Gastroesophageal sphincter (tissue), 4 donors: Measurements from ENCODE around the gene INTS2. TPM values are rescaled to one million over a fixed set of nuclear protein-coding genes. Genes with fewer than 3 reads are reported as not detected.
"Not testable (repeated sequence)": the region's sequence is repeated elsewhere in the genome, so short reads cannot be mapped to it uniquely, and the experiment has no call there.

Experiments
- ATAC-seq: fragments of 150-250 bp; one replicate; pipeline ENCODE4 v1.9.1; 2016; ENCODE audit warnings: mild to moderate bottlenecking, moderate library complexity
- H3K27ac ChIP-seq, 4 donors: fragments of 200-600 bp; sonication (generic) in 3 of 4; 1 replicate in 3 of 4; 2 replicates in 1 of 4; pipeline ENCODE4 v1.5.1; 2016 to 2019
- H3K27me3 ChIP-seq: fragments of 200-600 bp; sonication (generic); one replicate; pipeline ENCODE4 v1.5.1; 2019
- H3K36me3 ChIP-seq, 2 donors: fragments of 200-600 bp; sonication (generic); one replicate each; pipeline ENCODE4 v1.5.1; 2019; ENCODE audit warnings: control low read depth in 1 of 2
- H3K4me1 ChIP-seq, 3 donors: fragments of 200-600 bp; sonication (generic); 1 replicate in 2 of 3; 2 replicates in 1 of 3; pipeline ENCODE4 v1.5.1; 2016 to 2019; ENCODE audit warnings: control low read depth in 2 of 3
- H3K4me3 ChIP-seq, 2 donors: fragments of 200-600 bp; sonication (generic); one replicate each; pipeline ENCODE4 v1.5.1; 2019; ENCODE audit warnings: mild to moderate bottlenecking in 1 of 2, moderate library complexity in 1 of 2
- H3K9me3 ChIP-seq, 3 donors: fragments of 200-600 bp; sonication (generic); one replicate each; pipeline ENCODE4 v1.5.1; 2017 to 2019; ENCODE audit warnings: control low read depth in 2 of 3
- CTCF ChIP-seq, 4 experiments: fragments of 200-600 bp in 2 of 4; fragments of 450-650 bp in 2 of 4; sonication (generic) in 1 of 4; IDR thresholded peaks; one replicate each; pipeline ENCODE4 v1.5.1; 2017 to 2019; ENCODE audit warnings: antibody characterized with exemption in 4 of 4, mild to moderate bottlenecking in 2 of 4, moderate library complexity in 2 of 4
- EP300 ChIP-seq: sonication (generic); formaldehyde crosslinking; IDR thresholded peaks from one replicate; pipeline ENCODE4 v1.6.1; 2017; ENCODE audit warnings: antibody characterized with exemption, mild to moderate bottlenecking
- POLR2A ChIP-seq, 2 donors: fragments of 450-650 bp; IDR thresholded peaks; one replicate each; pipeline ENCODE4 v1.6.1; 2017; ENCODE audit warnings: antibody characterized with exemption in 2 of 2, mild to moderate bottlenecking in 2 of 2, moderate library complexity in 1 of 2
- POLR2AphosphoS5 ChIP-seq: sonication (generic); formaldehyde crosslinking; IDR thresholded peaks from one replicate; pipeline ENCODE4 v1.6.1; 2017; ENCODE audit warnings: antibody characterized with exemption
- WGBS, 2 donors: methylation state at CpG; one replicate each; pipeline ENCODE4 v1.1.5; 2018; ENCODE audit warnings: low coverage in 1 of 2; 5-methylcytosine and 5-hydroxymethylcytosine counted together
- total RNA-seq, 4 donors: library from RNA; depleted of rRNA; stranded (reverse); fragments of >200 nt; gene quantifications; one replicate each; pipeline ENCODE4 v1.1.0, GENCODE V29; 2016

Gene INTS2
- total RNA-seq, 4 donors from 2014 or later: 11.3 to 16.9 (median 14.8) TPM

- no peaks in the 10 kb centered on the region for H3K4me1 ChIP-seq
- H3K4me3 ChIP-seq: no peak overlapping the region
- H3K27ac ChIP-seq: no peak overlapping the region
- no peaks in the 10 kb centered on the region for H3K36me3 ChIP-seq
- no peak for ATAC-seq
- 88 to 95% methylated on average over 6 to 8 of the region's 8 CpGs for WGBS, 2 donors
- peaks cover 0 to 3% (median 0%) of the 10 kb centered on the region in 3 donors for H3K9me3 ChIP-seq
- TF ChIP-seq CTCF (IDR thresholded peaks at IDR 0.05): no peak
- TF ChIP-seq EP300: no peak
- no peak for TF ChIP-seq POLR2AphosphoS5
- no peak for TF ChIP-seq POLR2A (IDR thresholded peaks at IDR 0.05)
- H3K27me3 ChIP-seq: no peaks in the 10 kb centered on the region
These were observed 100.0 kb downstream of the INTS2 start for GRCh38 chr17:61827649-61828395.

- not testable (repeated sequence) for H3K27me3 ChIP-seq, H3K27ac ChIP-seq, H3K4me3 ChIP-seq, ATAC-seq, H3K4me1 ChIP-seq, H3K9me3 ChIP-seq, H3K36me3 ChIP-seq
- WGBS, 2 donors: 89 to 93% methylated on average over 1 of the region's 1 CpG
These were observed 100.9 kb downstream of the INTS2 start for GRCh38 chr17:61826866-61827265.

- WGBS, 2 donors: 79 to 86% methylated on average over 2 of the region's 2 CpGs
- ATAC-seq, H3K9me3 ChIP-seq, H3K27ac ChIP-seq, H3K4me1 ChIP-seq, H3K27me3 ChIP-seq, H3K36me3 ChIP-seq, H3K4me3 ChIP-seq: not testable (repeated sequence)
These were observed 101.6 kb downstream of the INTS2 start for GRCh38 chr17:61826198-61826597.

- no peak for ATAC-seq
- Histone ChIP-seq H3K9me3 (peaks cover 0 to 3% (median 0%) of the 10 kb centered on the region in 3 donors), H3K36me3 (no peaks in the 10 kb centered on the region), H3K27ac (no peak overlapping the region), H3K4me1 (no peaks in the 10 kb centered on the region), H3K27me3 (no peaks in the 10 kb centered on the region), H3K4me3 (no peak overlapping the region)
- 95 to 100% methylated on average over 2 of the region's 2 CpGs for WGBS, 2 donors
- no peak for TF ChIP-seq POLR2AphosphoS5
These were observed 102.2 kb downstream of the INTS2 start for GRCh38 chr17:61825448-61826137.

GRCh38 chr17:61822326-61823285, 105.2 kb downstream of the INTS2 start:
- no peaks in the 10 kb centered on the region for H3K4me1 ChIP-seq
- no peak overlapping the region for H3K27ac ChIP-seq
- H3K27me3 ChIP-seq: no peaks in the 10 kb centered on the region
- peaks cover 0 to 3% (median 0%) of the 10 kb centered on the region in 3 donors for H3K9me3 ChIP-seq
- H3K4me3 ChIP-seq: no peak overlapping the region
- WGBS, 2 donors: 83 to 87% methylated on average over 6 of the region's 6 CpGs
- TF ChIP-seq CTCF (IDR thresholded peaks at IDR 0.05) (no peak), POLR2A (IDR thresholded peaks at IDR 0.05) (no peak), EP300 (no peak), POLR2AphosphoS5 (no peak)
- ATAC-seq: no peak
- H3K36me3 ChIP-seq: no peaks in the 10 kb centered on the region

- H3K27ac ChIP-seq: no peak overlapping the region
- no peak overlapping the region for H3K4me3 ChIP-seq
- TF ChIP-seq CTCF (IDR thresholded peaks at IDR 0.05) (no peak), POLR2AphosphoS5 (no peak), POLR2A (IDR thresholded peaks at IDR 0.05) (no peak)
- WGBS, 2 donors: 75 to 92% methylated on average over 3 to 4 of the region's 4 CpGs
- no peaks in the 10 kb centered on the region for H3K27me3 ChIP-seq
- H3K36me3 ChIP-seq: no peaks in the 10 kb centered on the region
- no peaks in the 10 kb centered on the region for H3K9me3 ChIP-seq
- no peak for ATAC-seq
- H3K4me1 ChIP-seq: no peaks in the 10 kb centered on the region
These were observed 106.1 kb downstream of the INTS2 start for GRCh38 chr17:61821655-61822054.

- not testable (repeated sequence) for H3K4me3 ChIP-seq, H3K4me1 ChIP-seq, ATAC-seq, H3K9me3 ChIP-seq, H3K36me3 ChIP-seq, H3K27ac ChIP-seq, H3K27me3 ChIP-seq
- WGBS, 2 donors: 88 to 96% methylated on average over 3 of the region's 3 CpGs
These were observed 108.5 kb downstream of the INTS2 start for GRCh38 chr17:61819265-61819664.
